Keratinocyte (primary cell): ENCODE data around the gene PTPRN2. TPM values are rescaled to one million over a fixed set of nuclear protein-coding genes. Genes with fewer than 3 reads are reported as not detected.

Experiments used
- DNase-seq: peaks from one replicate; pipeline ENCODE4 v3.0.0-alpha.2; 2011; ENCODE audit warnings: low read depth, missing footprints, low spot score
- FAIRE-seq: peaks from 2 replicates; lab custom pipeline; 2011; peaks lifted over from hg19 to GRCh38; lab: Jason Lieb, UNC
- H2AFZ ChIP-seq: 2 replicates; pipeline ENCODE4 v1.6.0; 2012; ENCODE audit warnings: low read length, control low read depth, inconsistent platforms; ENCODE audit not compliant: control insufficient read depth
- H3K27ac ChIP-seq: 2 replicates; pipeline ENCODE4 v1.5.1; 2011; ENCODE audit warnings: low read length; ENCODE audit not compliant: control insufficient read depth, insufficient read depth
- H3K27me3 ChIP-seq: 3 replicates; pipeline ENCODE4 v1.6.0; 2011; ENCODE audit warnings: low read length; ENCODE audit not compliant: control insufficient read depth, insufficient read depth; ENCODE audit errors: extremely low read depth
- H3K36me3 ChIP-seq, 2 experiments: 2 replicates in 1 of 2; 3 replicates in 1 of 2; pipeline ENCODE4 v1.5.1; 2011; ENCODE audit warnings: low read length in 2 of 2, mild to moderate bottlenecking in 1 of 2; ENCODE audit not compliant: control insufficient read depth in 2 of 2, insufficient read depth in 2 of 2; ENCODE audit errors: extremely low read depth in 1 of 2
- H3K4me1 ChIP-seq: 3 replicates; pipeline ENCODE4 v1.5.1; 2011; ENCODE audit warnings: low read length; ENCODE audit not compliant: control insufficient read depth, insufficient read depth; ENCODE audit errors: extremely low read depth
- H3K4me2 ChIP-seq: 3 replicates; pipeline ENCODE4 v1.6.0; 2011; ENCODE audit warnings: low read depth, low read length; ENCODE audit not compliant: control insufficient read depth, insufficient read depth; ENCODE audit errors: extremely low read depth
- H3K4me3 ChIP-seq, 3 experiments: fragments of 200-600 bp in 1 of 3; sonication (generic) in 1 of 3; 2 replicates in 2 of 3; 3 replicates in 1 of 3; pipeline ENCODE4 v1.5.1; 2011 to 2016; ENCODE audit warnings: low read length in 3 of 3, mild to moderate bottlenecking in 3 of 3, control low read depth in 2 of 3, inconsistent platforms in 1 of 3, low read depth in 1 of 3, mixed read lengths in 1 of 3, mixed run types in 1 of 3, moderate library complexity in 1 of 3; ENCODE audit not compliant: control insufficient read depth in 2 of 3, insufficient read depth in 2 of 3; ENCODE audit errors: extremely low read depth in 1 of 3
- H3K79me2 ChIP-seq: 2 replicates; pipeline ENCODE4 v1.6.0; 2012; ENCODE audit warnings: low read length; ENCODE audit not compliant: control insufficient read depth, insufficient read depth
- H3K9ac ChIP-seq: 3 replicates; pipeline ENCODE4 v1.6.0; 2011; ENCODE audit warnings: low read length; ENCODE audit not compliant: control insufficient read depth, insufficient read depth; ENCODE audit errors: extremely low read depth
- H3K9me1 ChIP-seq: 3 replicates; pipeline ENCODE4 v1.6.0; 2011; ENCODE audit warnings: low read length; ENCODE audit not compliant: control insufficient read depth, insufficient read depth; ENCODE audit errors: extremely low read depth
- H3K9me3 ChIP-seq: 2 replicates; pipeline ENCODE4 v1.5.1; 2012; ENCODE audit warnings: low read depth, low read length; ENCODE audit not compliant: control insufficient read depth
- H4K20me1 ChIP-seq: 3 replicates; pipeline ENCODE4 v1.6.0; 2011; ENCODE audit warnings: low read length; ENCODE audit not compliant: control insufficient read depth, insufficient read depth; ENCODE audit errors: extremely low read depth
- CTCF ChIP-seq, 3 experiments: IDR thresholded peaks in 1 of 3; conservative IDR thresholded peaks in 1 of 3; optimal IDR thresholded peaks in 1 of 3; 2 replicates in 2 of 3; 3 replicates in 1 of 3; pipeline versions ENCODE3 to v1.5.1; 2011; ENCODE audit warnings: low read length in 3 of 3, mild to moderate bottlenecking in 3 of 3, moderate library complexity in 2 of 3, control low read depth in 1 of 3, inconsistent platforms in 1 of 3; ENCODE audit not compliant: insufficient read depth in 2 of 3; ENCODE audit errors: extremely low read depth in 1 of 3
- EZH2 ChIP-seq: IDR thresholded peaks from one replicate; pipeline ENCODE4 v1.6.1; 2012; ENCODE audit warnings: inconsistent platforms, mild to moderate bottlenecking, low read length, moderate library complexity
- dilution Hi-C: fragments of 300-500 bp; cut with MboI; formaldehyde crosslinking; loops from one replicate; pipeline ENCODE4 v1.7.0; 2020; ENCODE audit warnings: low sequenced_read_pairs; ENCODE audit not compliant: extremely low pct_ligation_motif_present
- polyA plus RNA-seq, 5 experiments: library from polyadenylated mRNA; depleted of rRNA in 3 of 5; stranded (reverse) in 3 of 5; stranded (forward) in 1 of 5; unstranded in 1 of 5; fragments of >200 nt; gene quantifications; 1 replicate in 1 of 5; 2 replicates in 3 of 5; 3 replicates in 1 of 5; pipeline versions ENCODE4 v1.2.1 to v1.2.3, GENCODE V29; 2011 to 2012; ENCODE audit warnings: missing spikeins in 2 of 5, low read depth in 1 of 5, low replicate concordance in 1 of 5

PTPRN2 gene
- polyA plus RNA-seq, 1 donor (not counting 4 experiments of a cell fraction or from before 2014, with no cell fraction given): not detected

- Histone ChIP-seq H3K36me3 (no peaks in the 10 kb centered on the region), H3K27ac (no peak overlapping the region), H3K9ac (no peak overlapping the region), H3K4me3 (no peak overlapping the region), H3K79me2 (no peaks in the 10 kb centered on the region), H3K4me1 (no peaks in the 10 kb centered on the region), H3K4me2 (no peak overlapping the region), H2AFZ (no peak overlapping the region), H3K27me3 (no peaks in the 10 kb centered on the region), H4K20me1 (no peaks in the 10 kb centered on the region), H3K9me3 (peaks cover 22% of the 10 kb centered on the region), H3K9me1 (no peaks in the 10 kb centered on the region)
- peak in 1 of 3 experiments; percentile 18 for TF ChIP-seq CTCF (optimal IDR thresholded peaks at IDR 0.05 in 1 of 3, IDR thresholded peaks at IDR 0.05 in 1 of 3, conservative IDR thresholded peaks at IDR 0.05 in 1 of 3; ENCODE audit: extremely low read depth in 1 of 3, insufficient read depth in 2 of 3, low read length in 3 of 3)
- no peak for TF ChIP-seq EZH2
- dilution Hi-C loops: no loop called here
- DNase-seq (no peak), FAIRE-seq (no peak)
Measured at GRCh38 chr7:158442260-158442659, 145.4 kb downstream of the PTPRN2 start.

GRCh38 chr7:158439035-158439434, 148.6 kb downstream of the PTPRN2 start:
- DNase-seq (no peak), FAIRE-seq (no peak)
- H3K4me1 ChIP-seq: no peaks in the 10 kb centered on the region
- H3K9ac ChIP-seq: no peak overlapping the region
- H3K9me3 ChIP-seq: peaks cover 16% of the 10 kb centered on the region
- H3K79me2 ChIP-seq: no peaks in the 10 kb centered on the region
- dilution Hi-C loops: no loop called here
- TF ChIP-seq CTCF (optimal IDR thresholded peaks at IDR 0.05 in 1 of 3, IDR thresholded peaks at IDR 0.05 in 1 of 3, conservative IDR thresholded peaks at IDR 0.05 in 1 of 3; ENCODE audit: extremely low read depth in 1 of 3, insufficient read depth in 2 of 3, low read length in 3 of 3): no peak
- no peak for TF ChIP-seq EZH2
- H4K20me1 ChIP-seq: no peaks in the 10 kb centered on the region
- no peak overlapping the region for H3K4me3 ChIP-seq
- H3K27me3 ChIP-seq: no peaks in the 10 kb centered on the region
- no peaks in the 10 kb centered on the region for H3K36me3 ChIP-seq
- no peak overlapping the region for H3K27ac ChIP-seq
- H3K9me1 ChIP-seq: no peaks in the 10 kb centered on the region
- no peak overlapping the region for H2AFZ ChIP-seq
- no peak overlapping the region for H3K4me2 ChIP-seq
